ENCODE data around the gene IFI44.

The IFI44 gene

GRCh38 chr1:78713297-78713696 lies 63.7 kb downstream of the IFI44 start:
- DNase-seq: no peak
